ENCODE measurements around the gene CDHR1. TPM values are rescaled to one million over a fixed set of nuclear protein-coding genes. Genes with fewer than 3 reads are reported as not detected.

CDHR1 gene
- polyA plus RNA-seq, 3 donors: not detected

DNA sequence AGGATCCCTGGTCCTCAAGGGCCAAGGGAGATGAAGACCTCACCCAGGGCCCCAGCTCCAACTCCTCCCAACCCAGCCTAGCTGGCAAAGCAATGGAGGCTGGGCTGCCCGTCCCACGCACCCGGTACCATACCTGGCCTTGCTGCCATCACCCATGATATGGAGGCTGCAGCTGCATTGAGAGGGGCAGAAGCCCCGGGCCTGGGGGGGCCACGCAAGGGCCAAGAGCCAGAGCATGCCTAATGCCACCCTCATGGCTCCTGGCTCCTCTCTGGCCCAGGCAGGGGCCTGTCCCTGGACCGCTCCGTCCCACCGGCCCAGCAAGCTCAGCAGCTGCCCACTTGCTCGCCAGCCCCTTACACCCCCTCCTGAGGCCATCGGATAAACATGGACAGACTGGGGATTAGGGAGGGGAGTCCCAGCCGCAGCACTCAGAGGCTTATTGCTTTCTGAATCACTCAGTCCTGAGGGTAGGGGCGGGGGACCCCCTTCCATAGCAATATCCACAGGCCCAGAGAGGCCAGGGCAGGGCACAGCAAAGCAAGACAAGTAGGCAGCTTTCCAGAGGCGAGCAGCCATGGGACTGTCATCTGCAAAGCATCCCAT, 47.0 kb downstream of the CDHR1 start, which contains the start of gene LRIT1:
Gene LRIT1, minus strand, starts transcription at position 362 of the 606 bp plus-strand sequence. Its CDS starts 107 bp downstream, at position 255.
- no peak within 1 kb of the TSS for H3K4me3 ChIP-seq (replicated peaks in 1 of 3; ENCODE audit: low read depth in 2 of 3, low read length in 3 of 3)
- H3K27me3 ChIP-seq (ENCODE audit: control insufficient read depth in 2 of 2, insufficient read depth in 2 of 2, low read length in 2 of 2): no peaks in the 10 kb centered on the region
- H3K9me3 ChIP-seq (replicated peaks in 1 of 2; ENCODE audit: control insufficient read depth in 1 of 2, insufficient read depth in 1 of 2, low read length in 2 of 2): no peaks in the 10 kb centered on the region
- H2AFZ ChIP-seq (ENCODE audit: insufficient read depth, low read depth, low read length, poor library complexity, severe bottlenecking): no peak within 1 kb of the TSS
- H3K9me3 Mint-ChIP-seq: peaks cover 0 to 8% (median 2%) of the 10 kb centered on the region in 7 donors
- H3K36me3 ChIP-seq (replicated peaks in 1 of 2; ENCODE audit: control insufficient read depth in 1 of 2, insufficient read depth in 2 of 2, low read length in 2 of 2): no peaks in the 10 kb centered on the region
- 96% methylated on average over 7 of the region's 13 CpGs for WGBS (ENCODE audit: insufficient coverage)
- H3K4me2 ChIP-seq (replicated peaks; ENCODE audit: extremely low read depth, low read length, poor library complexity, severe bottlenecking): no peak within 1 kb of the TSS
- peaks cover 7 to 14% (median 7%) of the 10 kb centered on the region in 3 donors for H3K27me3 Mint-ChIP-seq (ENCODE audit: low read depth in 3 of 3)
- TF ChIP-seq, protein P1, sequence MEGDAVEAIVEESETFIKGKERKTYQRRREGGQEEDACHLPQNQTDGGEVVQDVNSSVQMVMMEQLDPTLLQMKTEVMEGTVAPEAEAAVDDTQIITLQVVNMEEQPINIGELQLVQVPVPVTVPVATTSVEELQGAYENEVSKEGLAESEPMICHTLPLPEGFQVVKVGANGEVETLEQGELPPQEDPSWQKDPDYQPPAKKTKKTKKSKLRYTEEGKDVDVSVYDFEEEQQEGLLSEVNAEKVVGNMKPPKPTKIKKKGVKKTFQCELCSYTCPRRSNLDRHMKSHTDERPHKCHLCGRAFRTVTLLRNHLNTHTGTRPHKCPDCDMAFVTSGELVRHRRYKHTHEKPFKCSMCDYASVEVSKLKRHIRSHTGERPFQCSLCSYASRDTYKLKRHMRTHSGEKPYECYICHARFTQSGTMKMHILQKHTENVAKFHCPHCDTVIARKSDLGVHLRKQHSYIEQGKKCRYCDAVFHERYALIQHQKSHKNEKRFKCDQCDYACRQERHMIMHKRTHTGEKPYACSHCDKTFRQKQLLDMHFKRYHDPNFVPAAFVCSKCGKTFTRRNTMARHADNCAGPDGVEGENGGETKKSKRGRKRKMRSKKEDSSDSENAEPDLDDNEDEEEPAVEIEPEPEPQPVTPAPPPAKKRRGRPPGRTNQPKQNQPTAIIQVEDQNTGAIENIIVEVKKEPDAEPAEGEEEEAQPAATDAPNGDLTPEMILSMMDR (IDR thresholded peaks at IDR 0.05): no peak
- no peaks in the 10 kb centered on the region for H3K4me1 ChIP-seq (ENCODE audit: control insufficient read depth in 1 of 2, insufficient read depth in 2 of 2, low read length in 2 of 2)
- H4K20me1 ChIP-seq (ENCODE audit: insufficient read depth, low read length): no peaks in the 10 kb centered on the region
- no peak within 1 kb of the TSS for H3K4me3 Mint-ChIP-seq
- intact Hi-C loops (cut with micrococcal nuclease): no loop called here
- H3K9ac ChIP-seq (ENCODE audit: insufficient read depth, low read length, poor library complexity, severe bottlenecking): no peak within 1 kb of the TSS
- H3K4me1 Mint-ChIP-seq: no peaks in the 10 kb centered on the region
- DNase-seq: no peak
- H3K79me2 ChIP-seq (ENCODE audit: insufficient read depth, low read length): no peaks in the 10 kb centered on the region
- H3K27ac Mint-ChIP-seq: no peak within 1 kb of the TSS
- no peaks in the 10 kb centered on the region for H3K36me3 Mint-ChIP-seq
- H3K27ac ChIP-seq (ENCODE audit: low read depth in 1 of 2, low read length in 2 of 2): no peak within 1 kb of the TSS

DNA sequence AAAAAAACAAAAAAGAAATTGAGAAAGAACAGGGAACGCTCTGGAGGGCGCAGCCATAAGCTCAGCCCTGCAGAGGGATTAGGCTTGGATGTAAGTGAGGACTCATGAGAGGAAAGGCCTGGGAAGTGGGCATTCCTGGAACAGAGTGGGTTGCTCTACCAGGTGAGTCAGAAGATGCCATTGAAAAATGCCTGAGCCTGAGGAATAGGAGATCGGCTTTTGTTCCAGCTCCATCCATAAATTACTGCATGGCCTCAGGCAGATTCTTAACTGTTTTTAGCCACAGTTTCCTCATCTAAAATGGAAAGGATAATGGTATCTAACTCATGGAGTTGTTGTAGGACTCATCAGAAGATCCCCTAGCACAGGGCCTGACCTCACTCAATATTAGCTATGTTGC, 49.4 kb downstream of the CDHR1 start:
- H3K27me3 ChIP-seq (ENCODE audit: control insufficient read depth in 2 of 2, insufficient read depth in 2 of 2, low read length in 2 of 2): no peaks in the 10 kb centered on the region

More for the DNA sequence above, 49.4 kb downstream of the CDHR1 start:
- H3K9me3 ChIP-seq (replicated peaks in 1 of 2; ENCODE audit: control insufficient read depth in 1 of 2, insufficient read depth in 1 of 2, low read length in 2 of 2): no peaks in the 10 kb centered on the region
- Mint-ChIP-seq H3K9me3 (peaks cover 0 to 2% (median 0%) of the 10 kb centered on the region in 7 donors), H3K27me3 (ENCODE audit: low read depth in 3 of 3) (peaks cover 3 to 6% (median 4%) of the 10 kb centered on the region in 3 donors), H3K4me1 (no peaks in the 10 kb centered on the region), H3K4me3 (no peak overlapping the region), H3K27ac (no peak overlapping the region), H3K36me3 (no peaks in the 10 kb centered on the region)
- no peaks in the 10 kb centered on the region for H3K79me2 ChIP-seq (ENCODE audit: insufficient read depth, low read length)
- TF ChIP-seq, protein P1 (IDR thresholded peaks at IDR 0.05): no peak
- no CpG with 5 or more reads among the region's 3 CpGs for WGBS (ENCODE audit: insufficient coverage)
- H3K4me1 ChIP-seq (ENCODE audit: control insufficient read depth in 1 of 2, insufficient read depth in 2 of 2, low read length in 2 of 2): no peaks in the 10 kb centered on the region
- H3K36me3 ChIP-seq (replicated peaks in 1 of 2; ENCODE audit: control insufficient read depth in 1 of 2, insufficient read depth in 2 of 2, low read length in 2 of 2): no peaks in the 10 kb centered on the region
- DNase-seq: no peak
- intact Hi-C loops (cut with micrococcal nuclease): no loop called here
- no peak overlapping the region for H2AFZ ChIP-seq (ENCODE audit: insufficient read depth, low read depth, low read length, poor library complexity, severe bottlenecking)
- no peaks in the 10 kb centered on the region for H4K20me1 ChIP-seq (ENCODE audit: insufficient read depth, low read length)
- H3K4me3 ChIP-seq (replicated peaks in 1 of 3; ENCODE audit: low read depth in 2 of 3, low read length in 3 of 3): no peak overlapping the region
- H3K27ac ChIP-seq (ENCODE audit: low read depth in 1 of 2, low read length in 2 of 2): no peak overlapping the region
- H3K4me2 ChIP-seq (replicated peaks; ENCODE audit: extremely low read depth, low read length, poor library complexity, severe bottlenecking): no peak overlapping the region
- H3K9ac ChIP-seq (ENCODE audit: insufficient read depth, low read length, poor library complexity, severe bottlenecking): no peak overlapping the region

Data from CD14-positive monocyte (primary cell).